HG02981 (cell line): ENCODE measurements around the gene RTTN.
A peak's percentile ranks its signal among the peaks of the same experiment; 100 is the strongest.

ENCODE experiments used
- ATAC-seq: cut with Tn5 transposase; IDR thresholded peaks from one replicate; pipeline ENCODE4 v1.9.1; 2021; ENCODE audit warnings: mild to moderate bottlenecking, moderate library complexity; ENCODE audit not compliant: unreplicated experiment

RTTN gene

GRCh38 chr18:70030728-70031127, 174.8 kb downstream of the RTTN start:
- no peak for ATAC-seq

- peak; percentile 53 for ATAC-seq
Observed at GRCh38 chr18:70029163-70029562, 176.3 kb downstream of the RTTN start.

- ATAC-seq: peak; percentile 82
Observed at GRCh38 chr18:70028734-70029133, 176.8 kb downstream of the RTTN start.

GRCh38 chr18:70028084-70028483, 177.4 kb downstream of the RTTN start:
- ATAC-seq: no peak

- no peak for ATAC-seq
Observed at GRCh38 chr18:70025580-70025979, 179.9 kb downstream of the RTTN start.

- ATAC-seq: peak; percentile 40
Observed at GRCh38 chr18:70024829-70025228, 180.7 kb downstream of the RTTN start.

GRCh38 chr18:70024093-70024492, 181.4 kb downstream of the RTTN start:
- no peak for ATAC-seq

GRCh38 chr18:70022636-70023035, 182.9 kb downstream of the RTTN start:
- no peak for ATAC-seq

GRCh38 chr18:70021498-70021897, 184.0 kb downstream of the RTTN start:
- no peak for ATAC-seq

GRCh38 chr18:70021043-70021442, 184.4 kb downstream of the RTTN start:
- no peak for ATAC-seq

- ATAC-seq: no peak
Observed at GRCh38 chr18:70019991-70020390, 185.5 kb downstream of the RTTN start.

GRCh38 chr18:70019136-70019535, 186.4 kb downstream of the RTTN start:
- no peak for ATAC-seq

- no peak for ATAC-seq
Observed at GRCh38 chr18:70015127-70015526, 190.4 kb downstream of the RTTN start.

GRCh38 chr18:70005580-70005979, 199.9 kb downstream of the RTTN start:
- no peak for ATAC-seq

- ATAC-seq: no peak
Observed at GRCh38 chr18:70004696-70005095, 200.8 kb downstream of the RTTN start.

- ATAC-seq: no peak
Observed at GRCh38 chr18:69999656-70000055, 205.8 kb downstream of the RTTN start.

- ATAC-seq: no peak
Observed at GRCh38 chr18:69998523-69998987, 206.9 kb downstream of the RTTN start.

- no peak for ATAC-seq
Observed at GRCh38 chr18:69996951-69997798, 208.3 kb downstream of the RTTN start.

- no peak for ATAC-seq
Observed at GRCh38 chr18:69996417-69996816, 209.1 kb downstream of the RTTN start.

GRCh38 chr18:69995774-69996173, 209.7 kb downstream of the RTTN start:
- no peak for ATAC-seq

- no peak for ATAC-seq
Observed at GRCh38 chr18:69992776-69993175, 212.7 kb downstream of the RTTN start.

- no peak for ATAC-seq
Observed at GRCh38 chr18:69987870-69988269, 217.6 kb downstream of the RTTN start.

GRCh38 chr18:69985239-69985638, 220.2 kb downstream of the RTTN start:
- no peak for ATAC-seq
